Upper lobe of left lung (tissue), 4 donors: ENCODE measurements around the gene MEMO1.
"Not testable (repeated sequence)": the region's sequence is repeated elsewhere in the genome, so short reads cannot be mapped to it uniquely, and the experiment has no call there.

Experiments used
- CTCF ChIP-seq, 6 experiments: fragments of 450-650 bp in 4 of 6; fragments of 200-600 bp in 2 of 6; sonication (generic) in 2 of 6; IDR thresholded peaks; one replicate each; pipeline ENCODE4 v1.5.1; 2016 to 2019; ENCODE audit warnings: antibody characterized with exemption in 6 of 6
- POLR2A ChIP-seq, 4 donors: fragments of 450-650 bp; IDR thresholded peaks; one replicate each; pipeline ENCODE4 v1.5.1; 2016 to 2017; ENCODE audit warnings: antibody characterized with exemption in 4 of 4, mild to moderate bottlenecking in 2 of 4

- not testable (repeated sequence) for TF ChIP-seq CTCF, POLR2A (IDR thresholded peaks at IDR 0.05)
These were observed 113.5 kb downstream of the MEMO1 start for GRCh38 chr2:31897340-31897739.
